Naive thymus-derived CD8-positive, alpha-beta T cell (primary cell): ENCODE results near the gene BIN1. TPM values are rescaled to one million over a fixed set of nuclear protein-coding genes. Genes with fewer than 3 reads are reported as not detected.
A peak's percentile ranks its signal among the peaks of the same experiment; 100 is the strongest.

Experiments used
- ATAC-seq, 2 donors: fragments of 150-1000 bp; cut with Tn5 transposase in 1 of 2; sonication (Bioruptor Pico), chemical (Tn5 transposase) in 1 of 2; 1 replicate in 1 of 2; 2 replicates in 1 of 2; pipeline ENCODE4 v1.10.0; 2021; ENCODE audit warnings: mild to moderate bottlenecking in 2 of 2, moderate library complexity in 2 of 2
- POLR2A ChIA-PET: fragments of 350-600 bp; sonication (Branson Sonifier 250); formaldehyde crosslinking; loops from one replicate; lab custom pipeline; 2021; ENCODE audit warnings: antibody characterized with exemption; lab: Charles Lee
- DNase-seq, 10 donors: peaks; one replicate each; pipeline versions ENCODE4 v3.0.0 to v3.0.0-alpha.2; 2020 to 2022
- H3K27ac Mint-ChIP-seq, 10 donors: one replicate each; pipeline ENCODE4 v1.8.0; 2020 to 2022; ENCODE audit warnings: mild to moderate bottlenecking in 10 of 10, mixed read lengths in 10 of 10, moderate library complexity in 4 of 10, inconsistent platforms in 1 of 10
- H3K27me3 Mint-ChIP-seq, 5 donors: one replicate each; pipeline ENCODE4 v1.8.0; 2021 to 2022; ENCODE audit warnings: mixed read lengths in 5 of 5
- H3K36me3 Mint-ChIP-seq, 3 donors: one replicate each; pipeline ENCODE4 v1.8.0; 2020 to 2022; ENCODE audit warnings: mixed read lengths in 3 of 3, mild to moderate bottlenecking in 2 of 3, inconsistent platforms in 1 of 3
- H3K4me1 Mint-ChIP-seq, 4 donors: one replicate each; pipeline ENCODE4 v1.8.0; 2021 to 2022; ENCODE audit warnings: mixed read lengths in 4 of 4
- H3K4me3 Mint-ChIP-seq, 10 donors: one replicate each; pipeline ENCODE4 v1.8.0; 2020 to 2022; ENCODE audit warnings: mild to moderate bottlenecking in 10 of 10, mixed read lengths in 10 of 10, moderate library complexity in 6 of 10, inconsistent platforms in 1 of 10
- H3K9me3 Mint-ChIP-seq, 9 donors: one replicate each; pipeline ENCODE4 v1.8.0; 2020 to 2022; ENCODE audit warnings: mixed read lengths in 9 of 9, mild to moderate bottlenecking in 3 of 9, inconsistent platforms in 1 of 9, moderate library complexity in 1 of 9
- polyA plus RNA-seq, 3 donors: library from polyadenylated mRNA; unstranded; fragments of 300-500 nt; fragmentation: Illumina TruSeq; gene quantifications; one replicate each; pipeline ENCODE4 v1.2.3, GENCODE V29; 2021
- total RNA-seq, 8 experiments: library from RNA in 2 of 8; stranded (reverse) in 2 of 8; gene quantifications; one replicate each; pipeline ENCODE4 v1.2.3 and lab custom pipeline; 2021 to 2026

The BIN1 gene, protein sequence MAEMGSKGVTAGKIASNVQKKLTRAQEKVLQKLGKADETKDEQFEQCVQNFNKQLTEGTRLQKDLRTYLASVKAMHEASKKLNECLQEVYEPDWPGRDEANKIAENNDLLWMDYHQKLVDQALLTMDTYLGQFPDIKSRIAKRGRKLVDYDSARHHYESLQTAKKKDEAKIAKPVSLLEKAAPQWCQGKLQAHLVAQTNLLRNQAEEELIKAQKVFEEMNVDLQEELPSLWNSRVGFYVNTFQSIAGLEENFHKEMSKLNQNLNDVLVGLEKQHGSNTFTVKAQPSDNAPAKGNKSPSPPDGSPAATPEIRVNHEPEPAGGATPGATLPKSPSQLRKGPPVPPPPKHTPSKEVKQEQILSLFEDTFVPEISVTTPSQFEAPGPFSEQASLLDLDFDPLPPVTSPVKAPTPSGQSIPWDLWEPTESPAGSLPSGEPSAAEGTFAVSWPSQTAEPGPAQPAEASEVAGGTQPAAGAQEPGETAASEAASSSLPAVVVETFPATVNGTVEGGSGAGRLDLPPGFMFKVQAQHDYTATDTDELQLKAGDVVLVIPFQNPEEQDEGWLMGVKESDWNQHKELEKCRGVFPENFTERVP
- total RNA-seq (100 to 1,000 TPM; 130 to 132 TPM), polyA plus RNA-seq (100 to 1,000 TPM; 156 to 189 (median 167) TPM), total RNA-seq (lab: John Stamatoyannopoulos, UW) (31.0 to 161 (median 133) reads per million in 6 experiments)

DNA sequence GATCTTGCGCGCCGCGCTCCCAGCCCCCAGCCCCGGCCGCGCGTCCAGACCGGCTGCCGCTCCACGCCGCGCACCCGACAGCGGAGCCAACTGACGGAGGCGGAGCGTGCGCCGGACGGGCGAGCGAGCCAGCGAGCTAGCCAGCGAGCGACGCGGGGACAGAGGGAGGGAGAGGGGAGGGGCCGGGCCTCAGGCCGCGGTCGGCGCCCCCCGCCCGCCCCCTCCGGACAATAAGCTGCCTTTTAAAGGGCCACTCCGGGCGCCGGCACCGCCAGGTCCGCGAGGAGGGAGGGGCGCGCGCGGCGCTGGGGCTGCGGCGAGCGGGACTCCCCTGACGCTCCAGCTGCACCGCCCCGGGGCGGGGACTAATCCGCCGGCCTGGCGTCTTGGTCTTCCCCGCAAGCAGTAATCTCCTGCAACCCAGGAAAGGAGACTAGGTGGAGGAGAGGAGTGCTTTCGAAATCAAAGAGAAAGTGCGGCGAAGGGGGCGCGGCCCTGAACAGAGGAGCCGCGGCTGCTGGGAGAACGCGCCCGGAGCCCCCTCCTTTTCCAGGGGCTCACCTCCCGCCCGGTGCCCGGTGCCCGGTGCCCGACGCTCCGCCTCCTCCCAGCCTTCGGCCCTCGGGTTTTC is at the start of gene BIN1:
Gene BIN1, minus strand, starts transcription at position 164 of the 631 bp plus-strand sequence. CDS start 211 bp downstream, outside the sequence.
- POLR2A ChIA-PET, result interaction anchor here (0.7 to 4.6 kb wide), 6 partner anchors 11 to 39 kb away, joined by 3 to 35 read pairs (median 6); no protein-coding TSS in a partner anchor
- Mint-ChIP-seq H3K27me3 (peaks cover 0 to 7% (median 1%) of the 10 kb centered on the region in 5 donors), H3K27ac (peak within 1 kb of the TSS in 5 of 10 donors; percentile 27 to 70 (median 35)), H3K9me3 (no peaks in the 10 kb centered on the region), H3K36me3 (no peaks in the 10 kb centered on the region), H3K4me1 (peaks cover 8 to 10% (median 9%) of the 10 kb centered on the region in 4 donors), H3K4me3 (peak within 1 kb of the TSS; percentile 81 to 96 (median 90))
- DNase-seq, result peak in 9 of 10 donors; percentile 27 to 63 (median 55)
- peak; percentile 86 to 88 for ATAC-seq

DNA sequence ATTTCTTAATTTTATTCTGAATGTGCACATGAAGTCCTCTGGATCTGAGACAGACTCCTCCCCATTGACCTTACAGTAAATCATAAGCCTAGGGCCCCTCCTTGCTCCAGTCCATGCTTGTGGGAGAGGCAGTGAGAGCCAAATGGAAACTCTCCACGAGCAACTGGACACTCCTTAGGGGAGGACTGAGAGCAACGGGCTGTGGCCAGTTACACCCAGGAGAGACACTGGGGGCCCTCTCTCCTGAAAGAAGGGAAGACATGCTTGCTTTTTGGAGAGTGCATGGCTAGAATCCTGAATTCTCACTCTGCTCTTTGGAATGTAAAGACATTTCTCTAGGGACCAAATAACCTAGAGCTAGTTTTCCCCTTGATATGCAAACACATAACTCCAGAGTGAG is 49.0 kb upstream of the BIN1 start:
- no peak for DNase-seq
- H3K27ac Mint-ChIP-seq, result no peak overlapping the region
- peaks cover 0 to 2% (median 0%) of the 10 kb centered on the region in 5 donors for H3K27me3 Mint-ChIP-seq
- ATAC-seq, result no peak
- POLR2A ChIA-PET, result no interaction called here
- H3K4me3 Mint-ChIP-seq, result no peak overlapping the region
- H3K36me3 Mint-ChIP-seq, result peaks cover 0 to 7% (median 0%) of the 10 kb centered on the region in 3 donors
- peaks cover 0 to 13% (median 0%) of the 10 kb centered on the region in 9 donors for H3K9me3 Mint-ChIP-seq
- peaks cover 0 to 14% (median 0%) of the 10 kb centered on the region in 4 donors for H3K4me1 Mint-ChIP-seq

DNA sequence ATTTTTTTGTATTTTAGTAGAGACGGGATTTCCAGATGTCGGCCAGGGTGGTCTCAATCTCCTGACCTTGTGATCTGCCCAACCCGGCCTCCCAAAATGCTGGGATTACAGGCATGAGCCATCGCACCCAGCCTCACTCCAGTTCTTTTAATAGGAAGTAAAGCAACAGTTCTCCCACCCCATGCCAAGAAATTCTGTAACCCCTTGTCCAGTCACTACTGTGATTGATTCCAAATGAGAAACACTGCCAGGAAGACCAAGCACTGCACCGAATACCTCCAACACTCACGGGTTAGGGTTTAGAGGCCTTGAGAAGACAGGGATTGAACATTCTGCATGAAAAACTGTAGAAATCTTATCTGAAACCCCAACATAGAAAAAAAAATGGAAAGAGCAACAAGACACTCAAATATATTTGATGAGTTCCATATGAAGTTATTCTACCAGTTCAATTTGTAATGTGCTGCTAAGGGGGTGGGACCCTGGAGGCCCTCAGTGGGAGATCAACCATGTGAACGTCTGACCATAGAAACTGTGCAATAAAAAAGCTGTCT is 48.2 kb upstream of the BIN1 start:
- Mint-ChIP-seq H3K27me3 (peaks cover 0 to 2% (median 0%) of the 10 kb centered on the region in 5 donors), H3K36me3 (peaks cover 0 to 7% (median 0%) of the 10 kb centered on the region in 3 donors), H3K4me1 (peaks cover 0 to 14% (median 0%) of the 10 kb centered on the region in 4 donors), H3K4me3 (no peak overlapping the region), H3K9me3 (peaks cover 0 to 14% (median 0%) of the 10 kb centered on the region in 9 donors), H3K27ac (peak overlapping the region in 1 of 10 donors; percentile 25)
- POLR2A ChIA-PET, result interaction anchor here (0.7 kb wide), 1 partner anchor 139 kb away, joined by 3 read pairs; the partner anchor contains the start of gene ERCC3
- DNase-seq (no peak), ATAC-seq (no peak)

DNA sequence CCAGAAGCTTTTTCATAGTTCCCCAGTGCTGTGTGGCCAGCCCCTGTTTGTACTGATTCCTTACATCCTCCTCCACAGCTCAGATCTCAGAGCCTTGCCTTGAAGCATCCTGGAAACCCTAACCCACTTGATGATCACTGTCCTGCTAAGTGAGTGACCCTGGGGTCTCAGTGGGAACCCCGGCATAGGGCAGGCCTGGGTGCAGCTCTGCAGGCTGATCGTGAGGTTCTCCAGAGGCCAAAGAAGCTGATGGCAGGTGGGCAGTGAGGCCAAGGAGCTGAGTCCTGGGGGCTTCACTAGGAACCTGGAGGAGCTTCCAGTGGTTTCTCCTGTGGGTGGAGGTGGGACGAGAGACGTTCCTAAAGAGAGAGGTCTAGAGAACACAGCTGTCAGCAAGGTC is 47.4 kb upstream of the BIN1 start:
- H3K4me1 Mint-ChIP-seq, result peaks cover 0 to 14% (median 0%) of the 10 kb centered on the region in 4 donors
- peaks cover 0 to 2% (median 0%) of the 10 kb centered on the region in 5 donors for H3K27me3 Mint-ChIP-seq
- ATAC-seq (no peak), DNase-seq (no peak)
- no peak overlapping the region for H3K27ac Mint-ChIP-seq
- H3K9me3 Mint-ChIP-seq, result peaks cover 0 to 14% (median 0%) of the 10 kb centered on the region in 9 donors
- H3K36me3 Mint-ChIP-seq, result peaks cover 0 to 7% (median 0%) of the 10 kb centered on the region in 3 donors
- POLR2A ChIA-PET, result interaction anchor here (0.7 kb wide), 1 partner anchor 140 kb away, joined by 3 read pairs; the partner anchor contains the start of gene ERCC3
- no peak overlapping the region for H3K4me3 Mint-ChIP-seq

DNA sequence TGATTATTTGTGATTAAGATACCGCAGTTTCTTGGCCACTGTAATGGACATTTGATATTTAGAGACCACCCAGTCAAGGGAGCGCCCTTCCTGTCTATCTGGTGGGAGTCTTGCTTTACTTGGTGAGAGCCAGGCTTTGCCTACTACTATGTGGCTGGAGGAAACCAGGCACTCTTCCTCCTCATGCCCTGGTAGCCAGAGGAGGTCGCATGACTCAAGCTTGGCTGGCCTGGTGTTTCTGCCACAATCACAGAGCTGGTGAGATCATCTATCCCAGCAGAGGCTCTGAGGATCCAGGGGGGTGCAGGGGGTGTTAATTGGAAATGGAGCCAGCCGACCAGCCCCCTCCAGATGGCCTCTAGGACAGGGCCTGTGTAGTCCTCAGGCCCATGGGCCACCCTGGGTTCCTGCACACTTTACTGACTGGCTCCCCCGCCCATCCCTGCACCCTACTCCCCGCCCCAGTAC is 46.8 kb upstream of the BIN1 start:
- peaks cover 0 to 7% (median 0%) of the 10 kb centered on the region in 3 donors for H3K36me3 Mint-ChIP-seq
- H3K9me3 Mint-ChIP-seq, result peaks cover 0 to 14% (median 0%) of the 10 kb centered on the region in 9 donors
- DNase-seq (no peak), ATAC-seq (no peak)
- peaks cover 0 to 8% (median 0%) of the 10 kb centered on the region in 4 donors for H3K4me1 Mint-ChIP-seq
- H3K27me3 Mint-ChIP-seq, result peaks cover 0 to 2% (median 0%) of the 10 kb centered on the region in 5 donors
- H3K27ac Mint-ChIP-seq, result no peak overlapping the region
- no peak overlapping the region for H3K4me3 Mint-ChIP-seq
- POLR2A ChIA-PET, result no interaction called here

DNA sequence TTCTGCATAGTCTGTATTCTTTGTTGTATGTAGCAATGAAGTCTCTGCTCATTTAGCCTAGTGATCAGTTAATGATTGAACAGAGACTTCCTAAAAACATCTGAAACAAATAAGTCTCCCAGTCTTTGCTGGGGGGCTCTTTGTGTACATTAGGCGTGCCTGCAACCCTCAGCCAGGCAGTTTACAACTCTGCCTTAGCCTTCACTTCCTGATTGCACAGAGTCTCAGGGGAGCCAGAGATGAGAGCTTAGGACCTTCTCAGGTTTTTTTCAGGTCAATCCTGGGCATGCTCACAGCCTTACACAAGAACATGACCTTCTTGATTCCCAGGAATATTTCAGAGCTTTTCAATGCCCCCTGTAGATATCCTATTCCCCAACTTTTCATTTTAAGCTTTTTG is 44.0 kb upstream of the BIN1 start:
- H3K9me3 Mint-ChIP-seq, result peaks cover 0 to 14% (median 0%) of the 10 kb centered on the region in 9 donors
- no peaks in the 10 kb centered on the region for H3K27me3 Mint-ChIP-seq
- H3K4me1 Mint-ChIP-seq, result peaks cover 0 to 4% (median 0%) of the 10 kb centered on the region in 4 donors
- H3K36me3 Mint-ChIP-seq, result peaks cover 0 to 7% (median 0%) of the 10 kb centered on the region in 3 donors
- H3K27ac Mint-ChIP-seq, result no peak overlapping the region
- ATAC-seq (no peak), DNase-seq (no peak)
- H3K4me3 Mint-ChIP-seq, result no peak overlapping the region
- POLR2A ChIA-PET, result no interaction called here

DNA sequence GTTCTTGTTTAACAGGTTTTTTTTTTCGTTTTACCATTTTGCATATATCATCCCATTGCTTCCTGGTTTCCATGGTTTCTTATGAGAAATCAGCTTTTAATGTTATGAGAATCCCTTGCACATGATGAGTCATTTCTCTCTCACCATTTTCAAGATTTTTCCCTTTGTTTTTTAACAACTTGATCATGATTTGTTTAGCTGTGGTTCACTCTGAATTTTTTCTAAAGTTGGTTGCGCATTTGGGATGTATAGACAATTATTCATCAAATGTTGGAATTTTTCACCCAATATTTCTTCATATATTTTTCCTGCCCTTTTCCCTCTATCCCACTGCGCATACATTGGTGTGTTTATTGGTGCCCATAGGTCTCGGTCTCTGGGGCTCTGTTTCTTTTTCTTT is 42.4 kb upstream of the BIN1 start:
- no peak for ATAC-seq
- H3K27me3 Mint-ChIP-seq, result no peaks in the 10 kb centered on the region
- no peak for DNase-seq
- peaks cover 0 to 14% (median 0%) of the 10 kb centered on the region in 9 donors for H3K9me3 Mint-ChIP-seq
- no peak overlapping the region for H3K27ac Mint-ChIP-seq
- POLR2A ChIA-PET, result no interaction called here
- peaks cover 0 to 7% (median 0%) of the 10 kb centered on the region in 3 donors for H3K36me3 Mint-ChIP-seq
- H3K4me1 Mint-ChIP-seq, result peaks cover 0 to under 1% (median 0%) of the 10 kb centered on the region in 4 donors
- no peak overlapping the region for H3K4me3 Mint-ChIP-seq

DNA sequence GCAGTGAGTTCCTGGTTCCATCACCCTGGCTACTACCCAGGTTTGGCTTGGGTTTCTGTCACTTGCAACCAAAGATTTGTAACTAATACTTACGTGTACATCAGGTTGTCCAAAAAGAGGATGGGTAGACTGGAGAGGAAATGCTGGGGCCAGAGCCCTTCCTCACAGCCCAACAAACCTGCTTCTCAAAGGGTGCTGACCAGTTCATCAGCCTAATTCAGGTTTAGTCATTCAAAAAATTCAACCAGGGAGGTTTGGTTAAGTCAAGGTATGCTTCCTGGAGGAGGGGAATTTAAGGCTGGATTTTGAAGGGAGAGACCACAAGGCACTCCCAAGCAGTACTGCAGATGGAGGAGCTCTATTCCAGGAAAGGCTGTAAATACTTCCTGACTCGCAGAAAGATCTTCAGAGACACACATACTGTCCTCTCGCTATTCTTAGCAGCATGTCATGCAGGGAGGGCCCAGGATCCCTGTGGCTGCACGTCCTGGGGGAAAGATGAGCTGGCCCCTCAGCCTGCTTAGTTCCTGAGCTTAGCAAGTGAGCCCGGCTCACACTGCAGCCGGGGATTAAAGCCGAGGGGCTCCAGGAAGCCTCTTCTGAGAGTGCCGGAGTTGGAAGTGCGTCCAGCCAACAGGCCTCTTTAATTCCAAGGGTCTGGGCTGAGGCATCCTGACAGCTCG is 40.0 kb upstream of the BIN1 start:
- Mint-ChIP-seq H3K27me3 (no peaks in the 10 kb centered on the region), H3K4me3 (no peak overlapping the region), H3K36me3 (peaks cover 0 to 7% (median 0%) of the 10 kb centered on the region in 3 donors), H3K9me3 (peaks cover 0 to 11% (median 0%) of the 10 kb centered on the region in 9 donors), H3K27ac (no peak overlapping the region), H3K4me1 (peaks cover 0 to 3% (median 0%) of the 10 kb centered on the region in 4 donors)
- POLR2A ChIA-PET, result no interaction called here
- no peak for ATAC-seq
- no peak for DNase-seq

DNA sequence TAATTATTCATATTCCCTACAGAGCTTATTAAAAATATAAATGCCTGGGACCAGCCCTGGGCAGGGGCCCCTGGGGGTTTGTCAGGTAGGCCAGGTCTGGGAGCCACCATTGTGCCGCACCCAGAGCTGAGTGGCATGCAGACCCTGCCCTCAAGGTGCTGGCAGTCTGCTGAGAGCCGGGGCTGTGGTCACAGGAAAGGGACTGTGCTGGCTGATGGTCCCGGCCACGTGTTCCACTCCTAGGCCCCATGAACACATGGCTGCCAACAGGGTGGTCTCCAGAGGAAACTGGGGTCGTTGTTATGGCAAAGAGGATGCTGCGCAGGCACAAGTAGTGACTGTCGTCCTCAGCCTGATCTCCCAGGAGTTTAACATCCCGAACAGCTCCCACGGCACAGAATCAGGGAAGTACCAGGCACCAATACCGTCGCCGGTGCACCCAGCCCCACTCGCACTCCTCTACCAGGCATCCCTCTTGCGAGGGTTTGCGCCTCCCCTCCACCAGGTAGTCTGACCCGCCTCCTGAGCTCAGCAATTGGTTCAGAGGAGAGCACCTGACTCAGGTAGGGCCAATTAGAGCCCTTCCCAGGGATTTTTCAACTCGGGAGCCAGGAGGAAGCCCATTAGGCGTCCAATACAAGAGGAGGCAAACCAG is 39.2 kb upstream of the BIN1 start:
- peaks cover 0 to under 1% (median 0%) of the 10 kb centered on the region in 3 donors for H3K36me3 Mint-ChIP-seq
- peaks cover 0 to 4% (median 0%) of the 10 kb centered on the region in 5 donors for H3K27me3 Mint-ChIP-seq
- no peak overlapping the region for H3K4me3 Mint-ChIP-seq
- no peak for ATAC-seq
- peaks cover 0 to 9% (median 0%) of the 10 kb centered on the region in 9 donors for H3K9me3 Mint-ChIP-seq
- POLR2A ChIA-PET, result interaction anchor here (0.5 kb wide), 1 partner anchor 14 kb away, joined by 3 read pairs; no protein-coding TSS in a partner anchor
- no peak overlapping the region for H3K27ac Mint-ChIP-seq
- DNase-seq, result no peak
- H3K4me1 Mint-ChIP-seq, result peaks cover 0 to 3% (median 0%) of the 10 kb centered on the region in 4 donors

DNA sequence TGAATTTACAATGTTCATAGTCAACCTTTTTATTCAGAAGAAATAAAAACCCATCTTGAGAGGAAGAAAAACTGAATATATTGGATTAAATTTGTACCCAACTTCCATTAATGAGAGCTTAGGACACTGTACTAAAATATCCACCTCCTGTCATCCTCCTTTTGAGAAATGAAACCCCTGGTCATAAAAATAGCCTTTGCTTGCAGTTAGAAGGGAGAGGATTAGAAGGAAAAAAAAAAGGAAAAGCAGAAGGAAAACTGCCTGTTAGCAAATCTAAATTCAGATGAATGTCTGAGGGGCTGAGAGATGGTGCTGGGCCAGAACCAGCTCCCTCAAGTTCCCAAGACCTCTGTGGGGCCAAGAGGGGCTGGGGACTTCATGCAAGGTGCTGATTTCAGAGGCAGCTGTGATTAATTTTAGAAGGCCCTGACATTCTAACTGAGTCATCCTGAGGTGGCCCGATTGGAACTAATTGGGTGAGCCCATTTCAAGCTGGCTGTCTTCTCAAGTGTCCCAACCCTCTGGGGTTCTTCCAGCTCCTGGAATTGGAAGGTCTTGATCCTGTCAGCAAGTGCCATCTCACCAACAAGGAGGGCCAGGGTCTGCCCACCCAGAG is 38.4 kb upstream of the BIN1 start:
- H3K4me3 Mint-ChIP-seq, result no peak overlapping the region
- H3K36me3 Mint-ChIP-seq, result no peaks in the 10 kb centered on the region
- POLR2A ChIA-PET, result no interaction called here
- peaks cover 0 to under 1% (median 0%) of the 10 kb centered on the region in 9 donors for H3K9me3 Mint-ChIP-seq
- H3K27ac Mint-ChIP-seq, result no peak overlapping the region
- DNase-seq, result no peak
- peaks cover 0 to 3% (median 0%) of the 10 kb centered on the region in 4 donors for H3K4me1 Mint-ChIP-seq
- no peak for ATAC-seq
- peaks cover 0 to 4% (median 0%) of the 10 kb centered on the region in 5 donors for H3K27me3 Mint-ChIP-seq
